ENCODE measurements around the gene TRAPPC12.

The TRAPPC12 gene

GRCh38 chr2:3516831-3517230, 137.3 kb downstream of the TRAPPC12 start:
- no peak for DNase-seq

GRCh38 chr2:3517948-3518495, 138.5 kb downstream of the TRAPPC12 start:
- DNase-seq, result no peak

GRCh38 chr2:3518496-3519254, 139.2 kb downstream of the TRAPPC12 start:
- DNase-seq, result peak; percentile 99

GRCh38 chr2:3519255-3520205, 140.0 kb downstream of the TRAPPC12 start, which contains the start of gene ADI1:
TSS of gene ADI1 (minus strand) at chr2:3519531. CDS start at chr2:3519487, 44 bp downstream.
- peak; percentile 92 for DNase-seq

GRCh38 chr2:3520591-3520990, 141.1 kb downstream of the TRAPPC12 start:
- DNase-seq, result no peak

- DNase-seq, result no peak
These were observed 143.5 kb downstream of the TRAPPC12 start for GRCh38 chr2:3522961-3523421.

GRCh38 chr2:3523551-3524041, 144.1 kb downstream of the TRAPPC12 start:
- no peak for DNase-seq

- no peak for DNase-seq
These were observed 147.4 kb downstream of the TRAPPC12 start for GRCh38 chr2:3526871-3527270.

GRCh38 chr2:3527886-3528785, 148.6 kb downstream of the TRAPPC12 start:
- DNase-seq, result no peak
